ENCODE measurements around the gene MCF2. TPM values are rescaled to one million over a fixed set of nuclear protein-coding genes. Genes with fewer than 3 reads are reported as not detected.

Gene MCF2
- total RNA-seq, 1 donor: 0.45 TPM

DNA sequence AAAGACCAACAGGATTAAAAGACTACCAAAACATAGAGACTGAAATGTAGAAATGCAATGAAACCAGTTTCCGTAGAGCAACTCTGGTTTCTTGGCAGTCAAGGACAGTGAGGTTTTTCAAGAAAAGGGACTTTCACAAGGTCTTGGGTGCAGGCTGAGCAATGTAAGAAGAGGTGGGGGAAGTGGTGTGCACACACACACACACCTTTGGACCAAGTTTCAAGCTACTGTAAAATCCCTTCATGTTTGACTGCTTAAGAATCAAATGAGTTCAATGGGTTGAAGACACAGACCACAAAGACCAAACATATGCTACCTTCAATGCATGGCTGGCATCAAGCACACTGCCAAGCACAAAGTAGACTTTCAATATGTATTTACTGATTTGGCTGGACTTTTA lies 17.8 kb upstream of the MCF2 start:
- DNase-seq (ENCODE audit: low read depth): no peak
- H3K4me3 ChIP-seq (ENCODE audit: low read depth, low read length): no peak overlapping the region
- TF ChIP-seq, protein P1, sequence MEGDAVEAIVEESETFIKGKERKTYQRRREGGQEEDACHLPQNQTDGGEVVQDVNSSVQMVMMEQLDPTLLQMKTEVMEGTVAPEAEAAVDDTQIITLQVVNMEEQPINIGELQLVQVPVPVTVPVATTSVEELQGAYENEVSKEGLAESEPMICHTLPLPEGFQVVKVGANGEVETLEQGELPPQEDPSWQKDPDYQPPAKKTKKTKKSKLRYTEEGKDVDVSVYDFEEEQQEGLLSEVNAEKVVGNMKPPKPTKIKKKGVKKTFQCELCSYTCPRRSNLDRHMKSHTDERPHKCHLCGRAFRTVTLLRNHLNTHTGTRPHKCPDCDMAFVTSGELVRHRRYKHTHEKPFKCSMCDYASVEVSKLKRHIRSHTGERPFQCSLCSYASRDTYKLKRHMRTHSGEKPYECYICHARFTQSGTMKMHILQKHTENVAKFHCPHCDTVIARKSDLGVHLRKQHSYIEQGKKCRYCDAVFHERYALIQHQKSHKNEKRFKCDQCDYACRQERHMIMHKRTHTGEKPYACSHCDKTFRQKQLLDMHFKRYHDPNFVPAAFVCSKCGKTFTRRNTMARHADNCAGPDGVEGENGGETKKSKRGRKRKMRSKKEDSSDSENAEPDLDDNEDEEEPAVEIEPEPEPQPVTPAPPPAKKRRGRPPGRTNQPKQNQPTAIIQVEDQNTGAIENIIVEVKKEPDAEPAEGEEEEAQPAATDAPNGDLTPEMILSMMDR (IDR thresholded peaks at IDR 0.05; ENCODE audit: insufficient read depth, low read length): no peak

DNA sequence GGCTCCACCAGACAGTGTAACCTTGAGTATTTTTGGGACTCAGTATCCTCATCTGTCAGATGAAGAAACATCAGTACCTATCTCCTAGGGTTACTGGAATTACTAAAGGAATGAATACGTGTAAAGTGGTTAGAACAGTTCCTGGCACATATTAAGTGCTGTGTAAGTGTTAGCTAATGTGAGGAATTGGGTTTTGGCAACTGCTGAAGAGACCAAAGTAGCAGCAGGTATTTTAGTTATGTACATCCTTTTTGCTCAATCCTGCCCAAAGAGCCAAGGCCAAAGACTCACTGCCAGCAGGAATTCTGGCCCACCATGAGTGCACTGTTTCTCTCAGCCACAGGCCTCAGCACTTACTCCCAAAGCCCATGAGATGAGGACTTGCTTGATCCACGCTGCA lies 16.7 kb upstream of the MCF2 start:
- TF ChIP-seq, protein P1 (IDR thresholded peaks at IDR 0.05; ENCODE audit: insufficient read depth, low read length): no peak
- DNase-seq (ENCODE audit: low read depth): peak; percentile 29
- no peak overlapping the region for H3K4me3 ChIP-seq (ENCODE audit: low read depth, low read length)

DNA sequence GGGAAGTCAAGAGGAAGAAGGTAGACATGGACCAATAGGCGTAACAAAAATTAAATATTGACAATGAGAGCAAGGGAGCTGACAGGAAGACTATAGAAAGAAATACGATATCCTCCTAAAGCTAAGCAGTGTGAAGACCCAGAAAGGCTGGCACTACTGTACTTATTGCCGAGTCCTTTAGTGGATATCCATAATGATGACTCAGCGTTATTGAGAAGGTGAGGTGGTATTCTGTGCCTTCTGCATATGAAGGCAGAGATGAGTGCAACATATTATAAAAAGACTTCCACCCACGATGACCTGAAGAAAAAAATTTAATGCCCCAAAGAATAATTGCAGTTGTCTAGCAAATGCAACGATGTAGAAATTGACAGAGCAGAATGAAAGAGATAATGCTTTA lies 13.0 kb upstream of the MCF2 start:
- TF ChIP-seq, protein P1 (IDR thresholded peaks at IDR 0.05; ENCODE audit: insufficient read depth, low read length): no peak
- no peak for DNase-seq (ENCODE audit: low read depth)
- no peak overlapping the region for H3K4me3 ChIP-seq (ENCODE audit: low read depth, low read length)

GRCh38 chrX:139720136-139720535 lies 12.2 kb upstream of the MCF2 start:
- TF ChIP-seq, protein P1 (IDR thresholded peaks at IDR 0.05; ENCODE audit: insufficient read depth, low read length): no peak
- DNase-seq (ENCODE audit: low read depth): peak; percentile 16
- no peak overlapping the region for H3K4me3 ChIP-seq (ENCODE audit: low read depth, low read length)

GRCh38 chrX:139702658-139703057 lies 5.3 kb downstream of the MCF2 start:
- DNase-seq (ENCODE audit: low read depth): no peak
- H3K4me3 ChIP-seq (ENCODE audit: low read depth, low read length): no peak overlapping the region
- TF ChIP-seq, protein P1 (IDR thresholded peaks at IDR 0.05; ENCODE audit: insufficient read depth, low read length): no peak

GRCh38 chrX:139692908-139693307 lies 15.1 kb downstream of the MCF2 start:
- peak; percentile 2 for DNase-seq (ENCODE audit: low read depth)
- TF ChIP-seq, protein P1 (IDR thresholded peaks at IDR 0.05; ENCODE audit: insufficient read depth, low read length): no peak
- peak overlapping the region; percentile 49 for H3K4me3 ChIP-seq (ENCODE audit: low read depth, low read length)

GRCh38 chrX:139692506-139692849 lies 15.5 kb downstream of the MCF2 start:
- H3K4me3 ChIP-seq (ENCODE audit: low read depth, low read length): peak overlapping the region; percentile 49
- TF ChIP-seq, protein P1 (IDR thresholded peaks at IDR 0.05; ENCODE audit: insufficient read depth, low read length): no peak
- peak; percentile 6 for DNase-seq (ENCODE audit: low read depth)
